Adipocyte (in vitro differentiated cells): ENCODE data around the gene FAM168A.
A peak's percentile ranks its signal among the peaks of the same experiment; 100 is the strongest.

Source experiments
- DNase-seq: peaks from one replicate; pipeline ENCODE4 v3.0.0-alpha.2; 2015; ENCODE audit warnings: low read depth
- H3K27me3 ChIP-seq: replicated peaks from 2 replicates; pipeline ENCODE4 v1.7.0; 2013; ENCODE audit warnings: mild to moderate bottlenecking, low read length, moderate library complexity; ENCODE audit not compliant: control insufficient read depth, insufficient read depth
- H3K36me3 ChIP-seq: 2 replicates; pipeline ENCODE4 v1.7.0; 2013; ENCODE audit warnings: low read length, mild to moderate bottlenecking, moderate library complexity; ENCODE audit not compliant: control insufficient read depth, insufficient read depth, severe bottlenecking
- H3K4me1 ChIP-seq: 2 replicates; pipeline ENCODE4 v1.7.0; 2013; ENCODE audit warnings: mild to moderate bottlenecking, low read length, moderate library complexity; ENCODE audit not compliant: control insufficient read depth, insufficient read depth
- H3K4me3 ChIP-seq: 2 replicates; pipeline ENCODE4 v1.7.0; 2013; ENCODE audit warnings: mild to moderate bottlenecking, low read length, moderate library complexity
- H3K9ac ChIP-seq: 2 replicates; pipeline ENCODE4 v1.7.0; 2013; ENCODE audit warnings: mild to moderate bottlenecking, low read length, moderate library complexity
- H3K9me3 ChIP-seq: 2 replicates; pipeline ENCODE4 v1.7.0; 2013; ENCODE audit warnings: mild to moderate bottlenecking, low read length, moderate library complexity; ENCODE audit not compliant: control insufficient read depth

Gene FAM168A

DNA sequence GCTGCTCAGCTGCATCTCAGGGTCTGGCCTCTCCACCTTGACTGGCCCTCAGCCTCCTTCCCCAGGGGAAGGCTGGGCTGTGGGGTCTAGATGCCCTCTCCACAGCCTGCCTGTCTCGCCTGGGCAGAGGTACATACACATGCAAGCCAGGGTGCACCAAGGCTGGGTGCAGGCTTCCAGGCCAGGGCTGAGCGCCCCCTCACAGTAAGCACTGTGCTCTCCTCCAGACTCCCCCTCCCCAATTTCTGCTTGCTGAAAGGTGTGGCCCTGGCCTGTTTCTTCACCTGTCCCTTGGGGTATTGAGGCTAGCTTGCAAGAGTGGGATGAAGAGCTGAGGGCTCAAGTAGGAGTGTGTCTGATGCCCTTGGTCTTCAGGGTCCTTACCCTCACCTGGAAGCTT is 199.2 kb downstream of the FAM168A start:
- Histone ChIP-seq H3K4me3 (no peak overlapping the region), H3K27me3 (no peaks in the 10 kb centered on the region), H3K9ac (no peak overlapping the region), H3K4me1 (peaks cover 51% of the 10 kb centered on the region), H3K9me3 (no peaks in the 10 kb centered on the region), H3K36me3 (no peaks in the 10 kb centered on the region)
- no peak for DNase-seq

DNA sequence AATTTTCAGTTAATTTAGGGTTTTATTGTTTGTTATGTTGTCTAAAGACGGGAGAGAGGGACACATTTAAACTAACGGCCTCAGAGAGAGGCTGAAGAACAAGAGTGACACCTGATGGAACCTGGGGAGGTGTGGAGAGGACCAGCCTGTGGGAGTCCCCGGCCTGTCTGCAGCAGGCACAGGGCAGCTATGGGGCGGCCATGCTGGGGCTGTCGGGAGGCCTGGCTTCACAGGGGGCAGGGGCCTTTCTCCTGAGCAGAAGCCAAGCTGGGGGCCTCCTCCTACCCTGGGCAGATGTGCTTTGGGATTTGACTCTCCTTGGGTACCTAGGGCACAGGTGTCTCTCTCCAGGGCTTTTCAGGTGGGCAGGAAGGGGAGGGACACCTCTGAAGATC is 199.8 kb downstream of the FAM168A start:
- H3K4me3 ChIP-seq: no peak overlapping the region
- no peaks in the 10 kb centered on the region for H3K36me3 ChIP-seq
- peaks cover 51% of the 10 kb centered on the region for H3K4me1 ChIP-seq
- H3K9me3 ChIP-seq: no peaks in the 10 kb centered on the region
- H3K9ac ChIP-seq: no peak overlapping the region
- H3K27me3 ChIP-seq: no peaks in the 10 kb centered on the region
- DNase-seq: no peak

DNA sequence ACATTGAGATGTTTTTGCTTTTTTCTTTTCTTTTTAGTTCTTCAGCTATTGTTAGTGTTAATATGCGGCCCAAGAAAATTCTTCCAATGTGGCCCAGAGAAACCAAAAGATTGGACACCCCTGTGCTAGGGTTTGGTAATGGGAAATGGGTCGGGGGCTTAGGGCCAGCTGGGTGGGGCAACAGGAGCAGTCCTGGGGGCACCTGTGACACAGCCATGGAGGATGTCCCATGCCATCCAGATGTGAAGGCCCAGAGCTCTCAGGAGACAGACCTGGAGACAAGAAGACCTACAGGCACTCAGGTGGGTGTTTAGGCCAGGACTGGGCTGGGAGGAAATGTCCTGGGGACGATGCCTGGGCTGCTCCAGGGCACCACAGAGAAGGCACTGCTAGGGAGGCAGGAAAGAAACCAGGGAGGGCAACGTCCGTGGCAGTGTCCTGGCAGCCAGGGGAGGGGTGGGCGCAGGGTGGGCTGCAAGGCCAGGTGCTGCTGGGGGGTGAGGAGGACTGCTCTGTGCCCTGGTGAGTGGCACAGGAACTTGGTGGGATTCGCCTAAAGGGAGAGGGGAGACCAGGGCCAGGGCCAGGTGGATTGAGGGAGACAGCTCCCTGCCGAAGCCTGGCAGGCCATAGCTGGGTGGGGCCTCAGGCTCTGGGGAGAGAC is 200.3 kb downstream of the FAM168A start:
- no peaks in the 10 kb centered on the region for H3K9me3 ChIP-seq
- H3K36me3 ChIP-seq: no peaks in the 10 kb centered on the region
- peaks cover 50% of the 10 kb centered on the region for H3K4me1 ChIP-seq
- no peak for DNase-seq
- H3K27me3 ChIP-seq: no peaks in the 10 kb centered on the region
- H3K9ac ChIP-seq: peak overlapping the region; percentile 44
- no peak overlapping the region for H3K4me3 ChIP-seq

DNA sequence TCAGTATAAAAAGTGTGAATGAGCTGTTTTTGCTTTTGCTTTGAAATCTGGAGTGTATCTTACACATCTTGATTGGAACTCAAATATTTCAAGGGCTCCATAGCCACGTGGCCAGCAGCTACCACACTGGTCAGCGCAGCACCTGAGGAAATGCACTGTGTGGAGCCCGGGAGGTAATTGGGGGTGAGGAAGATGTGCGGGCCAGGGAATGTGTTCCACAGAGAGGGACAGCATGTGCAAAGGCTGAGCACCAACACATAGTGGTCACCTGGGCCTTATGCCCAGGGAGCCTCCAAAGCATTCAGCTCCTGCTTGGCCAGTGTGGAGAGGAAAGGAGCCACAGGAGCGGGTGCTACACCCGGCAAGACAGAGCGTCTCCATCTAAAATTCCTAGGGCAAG is 200.9 kb downstream of the FAM168A start:
- H3K36me3 ChIP-seq: no peaks in the 10 kb centered on the region
- no peak for DNase-seq

DNA sequence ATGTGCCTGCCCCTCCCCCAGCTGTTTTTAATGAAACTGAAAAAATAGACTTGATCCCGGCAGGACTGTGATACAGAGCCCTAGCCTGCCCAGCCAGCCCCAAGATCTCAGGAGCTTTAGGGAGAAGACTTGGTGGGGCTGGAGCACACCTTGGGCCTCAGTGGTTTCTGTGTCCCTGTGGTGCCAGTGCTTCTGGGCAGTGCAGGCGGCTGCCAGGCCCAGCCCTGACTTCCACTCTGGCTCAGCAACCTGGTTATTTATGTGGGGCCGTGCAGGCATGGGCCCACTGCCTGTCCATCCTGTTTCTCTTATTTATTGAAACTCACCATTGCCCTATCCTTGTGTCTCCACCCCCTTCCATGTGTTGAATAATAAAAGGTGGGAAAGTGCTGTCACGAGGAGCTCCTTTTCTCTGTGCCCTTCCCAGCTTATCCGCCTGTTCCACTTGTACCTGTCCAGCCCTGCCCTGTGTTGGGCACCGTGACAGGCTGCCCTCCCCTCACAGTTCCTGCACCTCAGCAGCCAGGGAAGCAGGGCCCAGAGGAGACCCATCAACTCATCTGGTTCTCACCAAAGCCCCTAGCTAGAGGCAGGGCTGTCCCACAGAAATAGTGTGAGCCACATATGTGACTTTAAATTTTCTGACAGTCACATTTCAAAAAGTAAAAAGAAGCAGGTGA is 201.5 kb downstream of the FAM168A start:
- no peak overlapping the region for H3K4me3 ChIP-seq
- peak overlapping the region; percentile 44 for H3K9ac ChIP-seq
- no peaks in the 10 kb centered on the region for H3K9me3 ChIP-seq
- no peaks in the 10 kb centered on the region for H3K27me3 ChIP-seq
- H3K36me3 ChIP-seq: no peaks in the 10 kb centered on the region
- peaks cover 38% of the 10 kb centered on the region for H3K4me1 ChIP-seq
- DNase-seq: no peak

More for the DNA sequence above, 200.9 kb downstream of the FAM168A start:
- Histone ChIP-seq H3K9me3 (no peaks in the 10 kb centered on the region), H3K27me3 (no peaks in the 10 kb centered on the region), H3K9ac (peak overlapping the region; percentile 44), H3K4me3 (no peak overlapping the region), H3K4me1 (peaks cover 44% of the 10 kb centered on the region)

DNA sequence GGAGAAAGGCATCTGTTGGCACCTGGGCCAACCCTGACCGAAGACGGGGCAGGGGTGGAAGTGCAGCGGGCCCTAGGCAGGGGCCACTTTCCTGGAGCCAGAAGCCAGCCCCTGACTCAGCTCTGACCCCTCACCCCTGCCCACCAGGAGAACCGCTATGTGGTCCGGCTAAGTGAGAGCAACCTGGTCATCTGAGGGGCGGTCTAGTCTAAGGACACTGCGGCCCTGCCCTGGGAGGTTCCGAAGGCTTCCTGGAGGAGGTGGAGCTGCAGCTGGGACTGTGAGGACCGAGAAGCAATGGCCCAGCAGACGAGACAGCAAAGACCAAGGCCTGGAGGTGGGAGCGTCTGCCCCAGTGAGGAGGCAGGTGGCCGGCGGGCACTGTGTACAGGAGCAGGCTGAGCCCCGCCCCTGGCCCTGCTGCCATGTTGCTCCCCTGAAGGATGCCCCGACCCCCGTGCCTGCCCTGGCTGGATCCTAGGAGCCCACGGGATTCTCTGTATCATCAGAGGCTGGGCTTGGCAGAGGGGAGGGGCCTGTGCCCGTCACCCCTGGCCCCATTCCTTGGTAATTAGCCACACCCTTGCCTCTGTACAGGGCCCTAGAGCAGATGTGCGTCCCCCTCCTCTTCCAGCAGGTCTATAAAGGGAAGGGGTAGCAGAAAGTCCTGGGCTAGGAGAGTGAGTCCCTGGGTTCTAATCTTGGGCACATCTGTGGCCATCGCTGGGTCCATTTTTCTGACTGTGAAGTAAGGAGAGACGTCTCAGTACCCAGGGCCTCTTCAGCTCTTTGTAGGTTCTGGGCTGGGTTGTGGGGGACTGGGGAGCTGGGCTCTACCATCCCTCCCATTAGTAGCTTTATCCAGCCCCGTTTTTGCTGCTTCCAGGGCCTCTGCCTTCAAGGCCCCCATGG is 202.4 kb downstream of the FAM168A start:
- no peaks in the 10 kb centered on the region for H3K9me3 ChIP-seq
- peaks cover 34% of the 10 kb centered on the region for H3K4me1 ChIP-seq
- DNase-seq: no peak
- no peak overlapping the region for H3K4me3 ChIP-seq
- no peaks in the 10 kb centered on the region for H3K27me3 ChIP-seq
- peak overlapping the region; percentile 44 for H3K9ac ChIP-seq
- peaks cover 3% of the 10 kb centered on the region for H3K36me3 ChIP-seq

DNA sequence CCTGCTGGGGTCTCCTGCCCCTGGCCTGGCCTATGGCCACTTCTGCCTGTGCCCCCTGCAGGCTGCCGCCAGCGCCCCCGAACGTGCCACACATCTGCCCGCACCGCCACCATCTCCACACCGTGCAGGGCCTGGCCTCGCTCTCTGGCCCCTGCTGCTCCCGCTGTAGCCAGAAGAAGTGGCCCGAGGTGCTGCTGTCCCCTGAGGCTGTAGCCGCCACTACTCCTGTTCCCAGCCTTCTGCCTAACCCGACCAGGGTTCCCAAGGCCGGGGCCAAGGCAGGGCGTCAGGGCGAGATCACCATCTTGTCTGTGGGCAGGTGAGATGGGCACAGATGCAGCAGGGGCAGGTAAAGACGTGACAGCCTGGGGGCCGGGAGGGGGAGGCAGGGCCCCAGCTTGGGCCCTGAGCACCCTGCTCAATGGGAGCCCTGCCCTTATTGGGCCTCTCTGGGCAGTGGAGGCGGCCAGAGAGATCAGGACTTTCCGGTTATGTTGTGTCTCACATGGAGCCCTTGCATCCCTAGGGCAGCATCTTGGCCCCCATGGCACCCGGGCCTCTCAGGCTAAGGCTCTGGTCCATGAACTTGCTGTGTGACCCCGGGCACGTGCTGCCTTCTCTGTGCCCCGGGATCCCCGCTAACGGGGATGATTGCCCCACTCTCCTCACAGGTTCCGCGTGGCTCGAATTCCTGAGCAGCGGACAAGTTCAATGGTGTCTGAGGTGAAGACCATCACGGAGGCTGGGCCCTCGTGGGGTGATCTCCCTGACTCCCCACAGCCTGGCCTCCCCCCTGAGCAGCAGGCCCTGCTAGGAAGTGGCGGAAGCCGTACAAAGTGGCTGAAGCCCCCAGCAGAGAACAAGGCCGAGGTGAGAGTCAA is 203.3 kb downstream of the FAM168A start:
- no peak for DNase-seq
- H3K4me1 ChIP-seq: peaks cover 34% of the 10 kb centered on the region
- no peaks in the 10 kb centered on the region for H3K9me3 ChIP-seq
- peaks cover 3% of the 10 kb centered on the region for H3K36me3 ChIP-seq
- H3K9ac ChIP-seq: peak overlapping the region; percentile 8
- H3K4me3 ChIP-seq: no peak overlapping the region
- H3K27me3 ChIP-seq: no peaks in the 10 kb centered on the region

DNA sequence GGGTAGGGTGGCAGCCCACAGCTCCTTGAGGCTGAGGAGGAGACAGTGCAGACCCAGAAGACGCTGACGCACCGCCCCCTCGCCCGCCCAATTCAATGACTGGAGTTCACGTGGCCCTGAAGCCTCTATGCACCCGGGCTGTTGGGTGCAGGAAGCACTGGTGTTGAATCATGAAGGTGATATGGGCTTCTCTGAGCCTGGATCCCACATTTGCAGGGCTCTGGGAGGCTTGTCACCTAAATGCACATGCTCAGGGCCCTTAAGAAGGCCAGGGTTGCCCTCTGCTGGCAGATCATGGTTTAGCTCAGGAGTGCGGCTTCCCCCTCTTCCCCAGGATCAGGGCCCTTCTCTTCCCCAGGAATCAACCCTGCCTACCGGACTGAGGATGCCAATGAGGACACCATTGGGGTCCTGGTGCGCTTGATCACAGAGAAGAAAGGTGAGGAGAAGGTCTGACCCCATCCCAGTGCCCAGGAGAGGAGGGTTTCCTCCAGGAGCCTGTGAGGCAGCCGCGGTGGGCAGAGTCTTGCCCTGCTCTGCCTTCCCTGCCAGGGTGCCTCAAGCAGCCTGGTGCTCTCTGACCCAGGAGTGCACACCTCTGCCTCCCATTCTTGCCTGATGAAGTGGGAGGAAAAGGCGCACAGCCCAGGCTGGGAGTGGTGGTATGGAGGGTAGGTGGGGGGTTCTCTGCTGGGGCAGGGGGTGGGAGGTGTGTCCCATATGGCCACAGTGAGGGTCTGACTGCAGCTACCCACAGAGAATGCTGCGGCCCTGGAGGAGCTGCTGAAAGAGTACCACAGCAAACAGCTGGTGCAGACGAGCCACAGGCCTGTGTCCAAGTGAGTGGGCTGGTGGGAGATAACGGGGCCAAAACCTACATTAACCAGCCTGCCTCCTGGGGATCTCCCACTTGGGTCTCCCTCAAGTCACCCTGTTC is 204.2 kb downstream of the FAM168A start:
- Histone ChIP-seq H3K9ac (peak overlapping the region; percentile 26), H3K9me3 (no peaks in the 10 kb centered on the region), H3K4me1 (peaks cover 25% of the 10 kb centered on the region), H3K4me3 (no peak overlapping the region), H3K36me3 (peaks cover 3% of the 10 kb centered on the region), H3K27me3 (no peaks in the 10 kb centered on the region)
- peak; percentile 87 for DNase-seq

DNA sequence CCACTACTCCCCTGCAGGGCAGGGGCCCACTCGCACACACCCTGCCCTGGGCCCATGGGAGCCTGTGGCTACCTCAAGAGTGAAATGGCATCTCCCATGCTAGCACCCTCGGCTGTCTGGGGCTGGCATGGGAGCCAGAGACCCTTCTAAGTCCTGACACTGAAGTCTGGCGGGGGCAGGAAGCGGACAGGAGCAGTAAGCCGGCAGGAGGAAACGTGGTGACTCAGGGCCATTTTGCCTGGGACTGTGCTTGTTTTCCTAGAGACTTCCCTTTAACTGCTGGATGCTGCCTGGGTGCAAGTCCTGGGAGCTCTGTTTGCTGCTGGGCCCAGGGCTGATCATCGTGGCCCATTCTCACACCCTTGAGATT is 204.9 kb downstream of the FAM168A start:
- H3K36me3 ChIP-seq: peaks cover 3% of the 10 kb centered on the region
- H3K9me3 ChIP-seq: no peaks in the 10 kb centered on the region
- H3K4me1 ChIP-seq: peaks cover 23% of the 10 kb centered on the region

More for the DNA sequence above, 204.9 kb downstream of the FAM168A start:
- H3K4me3 ChIP-seq: no peak overlapping the region
- peak overlapping the region; percentile 15 for H3K9ac ChIP-seq
- no peaks in the 10 kb centered on the region for H3K27me3 ChIP-seq
- DNase-seq: no peak
